H9 (cell line): ENCODE results near the gene BRAF. TPM values are rescaled to one million over a fixed set of nuclear protein-coding genes. Genes with fewer than 3 reads are reported as not detected.

Experiments
- DNase-seq: peaks from one replicate; pipeline ENCODE4 v3.0.0-alpha.2; 2017
- H2AFZ ChIP-seq: one replicate; pipeline ENCODE4 v1.6.1; 2013; ENCODE audit warnings: mild to moderate bottlenecking, low read length, control low read depth, moderate library complexity
- H2AK5ac ChIP-seq: 2 replicates; pipeline ENCODE4 v1.6.1; 2013; ENCODE audit warnings: low read length, control low read depth, mixed read lengths; ENCODE audit not compliant: insufficient read length
- H2BK120ac ChIP-seq: one replicate; pipeline ENCODE4 v1.6.1; 2013; ENCODE audit warnings: low read depth, mild to moderate bottlenecking, low read length, control low read depth, inconsistent platforms; ENCODE audit not compliant: poor library complexity, severe bottlenecking
- H2BK12ac ChIP-seq: 2 replicates; pipeline ENCODE4 v1.6.1; 2013; ENCODE audit warnings: low read length, control low read depth, mixed read lengths, low read depth; ENCODE audit not compliant: insufficient read length
- H2BK15ac ChIP-seq: 2 replicates; pipeline ENCODE4 v1.6.1; 2013; ENCODE audit warnings: low read depth, low read length, control low read depth
- H2BK20ac ChIP-seq: one replicate; pipeline ENCODE4 v1.6.1; 2013; ENCODE audit warnings: low read depth, mild to moderate bottlenecking, low read length, control low read depth, inconsistent platforms; ENCODE audit not compliant: poor library complexity, severe bottlenecking
- H2BK5ac ChIP-seq: 2 replicates; pipeline ENCODE4 v1.6.1; 2013; ENCODE audit warnings: low read length, control low read depth, mixed read lengths; ENCODE audit not compliant: insufficient read length
- H3K14ac ChIP-seq: 2 replicates; pipeline ENCODE4 v1.6.1; 2013; ENCODE audit warnings: low read length, control low read depth; ENCODE audit not compliant: insufficient read depth
- H3K18ac ChIP-seq: 2 replicates; pipeline ENCODE4 v1.6.1; 2013; ENCODE audit warnings: low read depth, mild to moderate bottlenecking, mixed read lengths, low read length, control low read depth; ENCODE audit not compliant: insufficient read length
- H3K23ac ChIP-seq: 2 replicates; pipeline ENCODE4 v1.6.1; 2013; ENCODE audit warnings: low read length, control low read depth, mixed read lengths, low read depth; ENCODE audit not compliant: insufficient read length
- H3K23me2 ChIP-seq: 2 replicates; pipeline ENCODE4 v1.6.1; 2013; ENCODE audit warnings: low read depth, mild to moderate bottlenecking, mixed read lengths, low read length, control low read depth; ENCODE audit not compliant: insufficient read length, poor library complexity, severe bottlenecking
- H3K27ac ChIP-seq: 2 replicates; pipeline ENCODE4 v1.5.1; 2013; ENCODE audit warnings: low read length, control low read depth, mixed read lengths, low read depth; ENCODE audit not compliant: insufficient read length
- H3K27me3 ChIP-seq: 2 replicates; pipeline ENCODE4 v1.6.1; 2013; ENCODE audit warnings: low read length, control low read depth, inconsistent platforms; ENCODE audit not compliant: insufficient read depth
- H3K4ac ChIP-seq: 2 replicates; pipeline ENCODE4 v1.6.1; 2013; ENCODE audit warnings: low read depth, mild to moderate bottlenecking, control low read depth, inconsistent platforms, low read length, moderate library complexity
- H3K4me1 ChIP-seq: 2 replicates; pipeline ENCODE4 v1.6.1; 2013; ENCODE audit warnings: low read length, control low read depth, inconsistent platforms; ENCODE audit not compliant: insufficient read depth
- H3K4me2 ChIP-seq: 2 replicates; pipeline ENCODE4 v1.6.1; 2013; ENCODE audit warnings: low read length, control low read depth, mixed read lengths; ENCODE audit not compliant: insufficient read length, insufficient read depth
- H3K56ac ChIP-seq: 2 replicates; pipeline ENCODE4 v1.6.1; 2013; ENCODE audit warnings: low read depth, mild to moderate bottlenecking, mixed read lengths, low read length, control low read depth; ENCODE audit not compliant: insufficient read length
- H3K79me1 ChIP-seq: 2 replicates; pipeline ENCODE4 v1.6.1; 2013; ENCODE audit warnings: low read depth, mild to moderate bottlenecking, moderate library complexity, low read length, control low read depth, inconsistent platforms; ENCODE audit not compliant: insufficient read depth, poor library complexity, severe bottlenecking
- H3K79me2 ChIP-seq: 2 replicates; pipeline ENCODE4 v1.6.1; 2013; ENCODE audit warnings: low read length, control low read depth, inconsistent platforms; ENCODE audit not compliant: insufficient read depth
- H3K9ac ChIP-seq: 2 replicates; pipeline ENCODE4 v1.6.1; 2013; ENCODE audit warnings: low read length, control low read depth, mixed read lengths; ENCODE audit not compliant: insufficient read length; ENCODE audit errors: extremely low read depth
- H3K9me3 ChIP-seq: one replicate; pipeline ENCODE4 v1.6.1; 2013; ENCODE audit warnings: low read depth, low read length, inconsistent platforms; ENCODE audit not compliant: control insufficient read depth
- H3T11ph ChIP-seq: one replicate; pipeline ENCODE4 v1.6.1; 2013; ENCODE audit warnings: mild to moderate bottlenecking, low read length, control low read depth, inconsistent platforms
- H4K20me1 ChIP-seq: one replicate; pipeline ENCODE4 v1.6.1; 2013; ENCODE audit not compliant: control insufficient read depth, insufficient read length, insufficient read depth
- H4K5ac ChIP-seq: 2 replicates; pipeline ENCODE4 v1.6.1; 2013; ENCODE audit warnings: low read depth, mild to moderate bottlenecking, mixed read lengths, low read length, control low read depth; ENCODE audit not compliant: insufficient read length
- H4K8ac ChIP-seq: replicated peaks from 2 replicates; pipeline ENCODE4 v1.6.1; 2013; ENCODE audit warnings: low read length, control low read depth, mixed read lengths, low read depth; ENCODE audit not compliant: insufficient read length
- H4K91ac ChIP-seq: 2 replicates; pipeline ENCODE4 v1.6.1; 2013; ENCODE audit warnings: low read depth, mild to moderate bottlenecking, moderate library complexity, mixed read lengths, low read length, control low read depth; ENCODE audit not compliant: insufficient read length
- H3K27ac Mint-ChIP-seq, 3 experiments: 2 replicates in 2 of 3; 3 replicates in 1 of 3; pipeline ENCODE4 v1.8.0; 2020 to 2021; ENCODE audit warnings: mixed read lengths in 3 of 3, mild to moderate bottlenecking in 1 of 3, moderate library complexity in 1 of 3
- H3K27me3 Mint-ChIP-seq: 2 replicates; pipeline ENCODE4 v1.8.0; 2021; ENCODE audit warnings: low read depth, mild to moderate bottlenecking, moderate library complexity, mixed read lengths
- H3K36me3 Mint-ChIP-seq, 3 experiments: 2 replicates in 2 of 3; 3 replicates in 1 of 3; pipeline ENCODE4 v1.8.0; 2020 to 2021; ENCODE audit warnings: low read depth in 3 of 3, mixed read lengths in 3 of 3; ENCODE audit not compliant: insufficient read depth in 1 of 3
- H3K4me1 Mint-ChIP-seq, 2 experiments: 2 replicates each; pipeline ENCODE4 v1.8.0; 2020; ENCODE audit warnings: mixed read lengths in 2 of 2
- H3K4me3 Mint-ChIP-seq, 2 experiments: 2 replicates in 1 of 2; 3 replicates in 1 of 2; pipeline ENCODE4 v1.8.0; 2020 to 2021; ENCODE audit warnings: mild to moderate bottlenecking in 2 of 2, mixed read lengths in 2 of 2, moderate library complexity in 1 of 2
- H3K9me3 Mint-ChIP-seq, 2 experiments: 2 replicates in 1 of 2; 3 replicates in 1 of 2; pipeline ENCODE4 v1.8.0; 2020; ENCODE audit warnings: mild to moderate bottlenecking in 2 of 2, mixed read lengths in 2 of 2, moderate library complexity in 1 of 2
- CTCF ChIP-seq: fragments of 200-600 bp; sonication (generic); conservative IDR thresholded peaks from 3 replicates; pipeline ENCODE4 v1.8.0; 2021; ENCODE audit warnings: antibody characterized with exemption, mild to moderate bottlenecking
- WGBS: extraction: QIAGEN DNeasy Blood & Tissue Kit; methylation state at CpG from one replicate; pipeline ENCODE4 v1.1.7; 2013; ENCODE audit warnings: missing lambda C conversion rate, low lambda C conversion rate, mixed read lengths; ENCODE audit not compliant: insufficient read length; ENCODE audit errors: extremely low coverage; 5-methylcytosine and 5-hydroxymethylcytosine counted together
- total RNA-seq: library from RNA; stranded (reverse); gene quantifications from 2 replicates; pipeline ENCODE4 v1.2.1, GENCODE V29; 2021

BRAF gene
- total RNA-seq, 1 experiment from 2014 or later = 32.9 TPM

DNA sequence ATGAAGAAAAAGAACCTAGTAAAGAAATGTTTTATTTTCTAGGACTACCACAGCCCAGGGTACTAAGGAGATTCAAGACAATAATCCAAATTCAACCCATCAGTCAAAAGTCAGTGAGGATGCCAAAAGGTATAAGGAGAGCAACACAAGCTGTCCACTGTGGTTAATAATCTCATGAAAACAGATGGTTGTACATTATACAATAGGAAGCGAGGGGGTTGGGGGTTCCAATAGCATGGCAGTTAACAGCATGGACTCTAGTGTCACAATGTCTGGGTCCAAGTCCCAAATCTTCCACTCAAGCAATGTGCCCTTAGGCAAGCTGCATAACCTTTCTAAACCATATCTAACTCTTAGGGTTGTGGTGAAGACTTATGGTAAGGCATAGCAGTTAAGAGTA is 35.1 kb downstream of the BRAF start:
- H3K27ac ChIP-seq = no peak overlapping the region
- no peak overlapping the region for H2BK120ac ChIP-seq
- no peak overlapping the region for H4K91ac ChIP-seq
- no peak overlapping the region for H3K23ac ChIP-seq
- no peak overlapping the region for H2BK5ac ChIP-seq
- H3K4me2 ChIP-seq = no peak overlapping the region
- Mint-ChIP-seq H3K4me3 (no peak overlapping the region), H3K27ac (no peak overlapping the region), H3K9me3 (no peaks in the 10 kb centered on the region), H3K4me1 (peaks cover 4 to 15% of the 10 kb centered on the region in 2 experiments), H3K27me3 (no peaks in the 10 kb centered on the region), H3K36me3 (no peaks in the 10 kb centered on the region; a peak in 1 of 7 replicates)
- no peak overlapping the region for H3K4ac ChIP-seq
- no peaks in the 10 kb centered on the region; the same call in 1 of the 2 replicates for H3K4me1 ChIP-seq
- no peak overlapping the region for H3K18ac ChIP-seq
- H3K9me3 ChIP-seq = no peaks in the 10 kb centered on the region
- DNase-seq = no peak
- no peak overlapping the region for H3K14ac ChIP-seq
- H2AFZ ChIP-seq = no peak overlapping the region
- H4K20me1 ChIP-seq = no peaks in the 10 kb centered on the region
- no peak for TF ChIP-seq CTCF
- H3T11ph ChIP-seq = no peak overlapping the region
- H3K27me3 ChIP-seq = no peaks in the 10 kb centered on the region
- no CpG with 5 or more reads among the region's 1 CpG for WGBS
- H3K79me2 ChIP-seq = peaks cover 1% of the 10 kb centered on the region; the same call in 1 of the 2 replicates
- no peak overlapping the region for H2AK5ac ChIP-seq
- no peak overlapping the region for H4K8ac ChIP-seq
- no peaks in the 10 kb centered on the region for H3K23me2 ChIP-seq
- H3K9ac ChIP-seq = no peak overlapping the region
- H3K79me1 ChIP-seq = peaks cover 4% of the 10 kb centered on the region
- H3K56ac ChIP-seq = no peak overlapping the region
- H2BK12ac ChIP-seq = no peak overlapping the region
- H2BK15ac ChIP-seq = no peak overlapping the region
- H4K5ac ChIP-seq = no peak overlapping the region
- no peak overlapping the region for H2BK20ac ChIP-seq
